Mucosa of descending colon (tissue), 3 donors: ENCODE measurements around the gene IL27RA. TPM values are rescaled to one million over a fixed set of nuclear protein-coding genes. Genes with fewer than 3 reads are reported as not detected.
"Not testable (repeated sequence)": the region's sequence is repeated elsewhere in the genome, so short reads cannot be mapped to it uniquely, and the experiment has no call there.

Experiments used
- ATAC-seq: fragments of 200-7000 bp; cut with Tn5 transposase; one replicate; pipeline ENCODE4 v1.9.1; 2020; ENCODE audit warnings: mild to moderate bottlenecking, moderate library complexity
- DNase-seq, 3 donors: peaks; one replicate each; pipeline ENCODE4 v3.0.0-alpha.2; 2020
- H3K36me3 ChIP-seq: fragments of 200-600 bp; one replicate; pipeline ENCODE4 v1.8.0; 2021; ENCODE audit warnings: low read depth, mild to moderate bottlenecking
- H3K4me1 ChIP-seq: fragments of 200-600 bp; one replicate; pipeline ENCODE4 v1.8.0; 2021; ENCODE audit warnings: low read depth, mild to moderate bottlenecking
- H3K4me3 ChIP-seq: fragments of 200-600 bp; one replicate; pipeline ENCODE4 v1.8.0; 2021; ENCODE audit warnings: mild to moderate bottlenecking
- H3K9me3 ChIP-seq: fragments of 200-600 bp; one replicate; pipeline ENCODE4 v1.8.0; 2021; ENCODE audit warnings: mild to moderate bottlenecking
- CTCF ChIP-seq: fragments of 200-600 bp; IDR thresholded peaks from one replicate; pipeline ENCODE4 v1.8.0; 2022; ENCODE audit warnings: antibody characterized with exemption, mild to moderate bottlenecking
- intact Hi-C, 2 donors: fragments of 100-400 bp; cut with DNase I in 1 of 2; cut with micrococcal nuclease in 1 of 2; formaldehyde crosslinking; loops; one replicate each; pipeline versions ENCODE4 v1.11.0 to v1.11.1; 2022; cut with DNase I, micrococcal nuclease
- total RNA-seq, 3 donors: library from RNA; stranded (reverse); fragmentation: NEBNext Ultra II Directional in 2 of 3; extraction: Animal tissue kit (Norgen Biotek cat#: 25700) in 2 of 3; gene quantifications; one replicate each; pipeline versions ENCODE4 v1.2.1 to v1.2.4, GENCODE V29; 2021 to 2023
- donor health status: DM: no; HTN: no; CAD: no; lungs with moderate emphysema.
- donor health status: DM: no; HTN: no; CAD: no.
- donor health status: DM: no; HTN: yes; CAD: no.

The IL27RA gene
- total RNA-seq, 3 donors from 2014 or later, result 2.0 to 3.1 (median 2.6) TPM

DNA sequence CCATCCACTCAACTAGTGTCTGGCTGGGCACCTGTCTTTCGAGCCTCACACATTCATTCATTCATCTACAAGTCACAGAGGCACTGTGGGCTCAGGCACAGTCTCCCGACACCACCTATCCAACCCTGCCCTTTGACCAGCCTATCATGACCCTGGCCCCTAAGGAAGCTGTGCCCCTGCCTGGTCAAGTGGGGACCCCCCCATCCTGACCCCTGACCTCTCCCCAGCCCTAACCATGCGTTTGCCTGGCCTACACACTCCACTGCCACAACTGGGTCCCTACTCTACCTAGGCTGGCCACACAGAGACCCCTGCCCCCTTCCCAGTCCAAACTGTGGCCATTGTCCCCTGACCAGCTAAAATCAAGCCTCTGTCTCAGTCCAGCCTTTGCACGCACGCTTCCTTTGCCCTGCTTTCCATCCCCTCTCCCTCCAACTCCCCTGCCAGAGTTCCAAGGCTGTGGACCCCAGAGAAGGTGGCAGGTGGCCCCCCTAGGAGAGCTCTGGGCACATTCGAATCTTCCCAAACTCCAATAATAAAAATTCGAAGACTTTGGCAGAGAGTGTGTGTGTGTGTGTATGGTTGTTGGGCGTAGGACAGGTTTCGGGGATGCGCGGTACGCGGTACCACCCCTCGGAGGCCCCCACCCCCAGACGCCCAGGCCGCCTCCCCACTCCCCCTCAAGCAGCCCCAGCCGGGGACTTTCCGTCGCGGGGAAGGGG lies 404 bp upstream of the IL27RA start:
- TF ChIP-seq CTCF, result no peak
- Histone ChIP-seq H3K4me1 (peaks cover 8% of the 10 kb centered on the region), H3K9me3 (no peaks in the 10 kb centered on the region), H3K36me3 (no peaks in the 10 kb centered on the region), H3K4me3 (peak overlapping the region; percentile 26)
- intact Hi-C loops, result no loop called here
- DNase-seq (no peak), ATAC-seq (no peak)

GRCh38 chr19:14033946-14034345 lies 2.4 kb downstream of the IL27RA start:
- Histone ChIP-seq H3K4me3 (no peak overlapping the region), H3K36me3 (no peaks in the 10 kb centered on the region), H3K9me3 (no peaks in the 10 kb centered on the region), H3K4me1 (peaks cover 8% of the 10 kb centered on the region)
- DNase-seq (no peak), ATAC-seq (no peak)
- no peak for TF ChIP-seq CTCF
- intact Hi-C loops, result no loop called here

DNA sequence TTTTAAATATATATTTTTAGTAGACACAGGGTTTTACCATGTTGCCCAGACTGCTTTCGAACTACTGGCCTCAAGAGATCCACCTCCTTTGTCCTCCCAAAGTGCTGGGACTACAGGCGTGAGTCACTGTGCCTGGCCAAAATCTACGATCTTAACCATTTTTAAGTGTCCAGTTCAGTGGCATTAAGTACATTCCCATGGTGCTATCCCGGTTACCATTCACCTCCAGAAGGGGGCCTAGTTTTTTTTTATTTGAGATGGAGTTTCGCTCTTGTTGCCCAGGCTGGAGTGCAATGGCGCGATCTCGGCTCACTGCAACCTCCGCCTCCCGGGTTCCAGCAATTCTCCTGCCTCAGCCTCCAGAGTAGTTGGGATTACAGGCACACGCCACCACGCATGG lies 3.6 kb downstream of the IL27RA start:
- ATAC-seq, H3K9me3 ChIP-seq, H3K36me3 ChIP-seq, H3K4me3 ChIP-seq, H3K4me1 ChIP-seq, intact Hi-C loops, DNase-seq: not testable (repeated sequence)

DNA sequence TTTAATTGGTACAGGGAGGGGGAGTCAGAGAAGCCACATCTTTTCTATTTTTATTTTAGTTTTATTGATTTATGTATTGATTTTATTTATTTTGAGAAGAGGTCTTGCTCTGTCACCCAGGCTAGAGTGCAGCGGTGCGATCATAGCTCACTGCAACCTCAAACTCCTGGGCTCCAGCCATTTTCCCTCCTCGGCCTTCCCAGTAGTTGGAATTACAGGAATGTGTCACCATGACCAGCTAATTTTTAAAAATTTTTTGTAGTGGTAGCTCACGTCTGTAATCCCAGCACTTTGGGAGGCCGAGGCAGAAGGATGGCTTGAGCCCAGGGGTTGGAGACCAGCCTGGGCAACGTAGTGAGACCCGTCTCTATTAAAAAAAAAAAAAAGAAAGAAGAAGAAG lies 4.1 kb downstream of the IL27RA start:
- intact Hi-C loops, result no loop called here
- Histone ChIP-seq H3K9me3 (no peaks in the 10 kb centered on the region), H3K4me3 (no peak overlapping the region), H3K4me1 (peaks cover 8% of the 10 kb centered on the region), H3K36me3 (no peaks in the 10 kb centered on the region)
- no peak for ATAC-seq
- no peak for DNase-seq
- TF ChIP-seq CTCF, result no peak

DNA sequence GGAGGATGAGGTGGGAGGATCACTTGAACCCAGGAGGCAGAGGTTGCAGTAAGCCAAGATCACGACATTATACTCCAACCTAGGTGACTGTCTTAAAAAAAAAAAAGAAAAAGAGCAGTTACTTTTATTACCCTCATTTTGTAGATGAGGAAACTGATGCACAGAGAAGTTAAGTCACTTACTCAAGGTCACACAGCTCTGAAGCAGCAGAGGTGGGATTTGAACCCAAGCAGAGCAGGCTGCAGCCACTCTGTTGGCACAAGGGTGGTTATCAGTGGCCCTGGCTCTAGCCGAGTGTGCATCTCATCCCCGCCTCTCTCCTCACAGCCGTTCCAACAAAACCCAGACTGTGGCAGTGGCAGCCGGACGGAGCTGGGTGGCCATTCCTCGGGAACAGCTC lies 7.6 kb downstream of the IL27RA start:
- no peak for TF ChIP-seq CTCF
- ATAC-seq, result no peak
- intact Hi-C loops, result no loop called here
- Histone ChIP-seq H3K9me3 (no peaks in the 10 kb centered on the region), H3K4me1 (peaks cover 1% of the 10 kb centered on the region), H3K36me3 (no peaks in the 10 kb centered on the region), H3K4me3 (no peak overlapping the region)
- no peak for DNase-seq

- intact Hi-C loops, result not testable (repeated sequence)
Observed at GRCh38 chr19:14042659-14043608, 11.4 kb downstream of the IL27RA start.

DNA sequence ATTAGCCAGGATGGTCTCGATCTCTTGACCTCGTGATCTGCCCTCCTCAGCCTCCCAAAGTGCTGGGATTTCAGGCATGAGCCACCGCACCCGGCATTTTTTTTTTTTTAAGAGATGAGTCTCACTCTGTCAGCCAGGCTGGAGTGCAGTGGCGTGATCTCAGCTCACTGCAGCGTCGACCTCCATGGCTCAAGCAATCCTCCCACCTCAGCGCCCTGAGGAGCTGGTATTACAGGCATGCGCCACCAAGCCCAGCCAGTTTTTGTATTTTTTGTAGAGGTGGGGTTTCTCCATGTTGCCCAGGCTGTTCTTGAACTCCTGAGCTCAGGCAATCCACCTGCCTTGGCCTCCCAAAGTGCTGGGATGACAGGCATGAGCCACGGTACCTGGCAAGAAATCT lies 16.3 kb downstream of the IL27RA start:
- DNase-seq, ATAC-seq, H3K9me3 ChIP-seq, intact Hi-C loops, H3K36me3 ChIP-seq, H3K4me3 ChIP-seq, H3K4me1 ChIP-seq: not testable (repeated sequence)

More at GRCh38 chr19:14042659-14043608, 11.4 kb downstream of the IL27RA start:
- H3K4me3 ChIP-seq, H3K4me1 ChIP-seq, H3K9me3 ChIP-seq, H3K36me3 ChIP-seq: not testable (repeated sequence)
- peak; percentile 72 for ATAC-seq
- DNase-seq, result peak in 1 of 3 donors; percentile 65
- peak; percentile 36 for TF ChIP-seq CTCF
